Fibroblast of pulmonary artery (primary cell): ENCODE measurements around the gene CLTCL1.

Experiments used
- DNase-seq: peaks from one replicate; pipeline ENCODE4 v3.0.0-alpha.2; 2010; ENCODE audit warnings: low read depth
- H3K4me3 ChIP-seq: replicated peaks from 2 replicates; pipeline ENCODE4 v1.5.1; 2011; ENCODE audit warnings: low read depth, mild to moderate bottlenecking, control low read depth, low read length, moderate library complexity
- TF ChIP-seq, protein P1 (sequence below): IDR thresholded peaks from 2 replicates; pipeline ENCODE4 v1.5.1; 2011; ENCODE audit warnings: mild to moderate bottlenecking, control low read depth, low read length, inconsistent platforms; ENCODE audit errors: missing control alignments

Gene CLTCL1

DNA sequence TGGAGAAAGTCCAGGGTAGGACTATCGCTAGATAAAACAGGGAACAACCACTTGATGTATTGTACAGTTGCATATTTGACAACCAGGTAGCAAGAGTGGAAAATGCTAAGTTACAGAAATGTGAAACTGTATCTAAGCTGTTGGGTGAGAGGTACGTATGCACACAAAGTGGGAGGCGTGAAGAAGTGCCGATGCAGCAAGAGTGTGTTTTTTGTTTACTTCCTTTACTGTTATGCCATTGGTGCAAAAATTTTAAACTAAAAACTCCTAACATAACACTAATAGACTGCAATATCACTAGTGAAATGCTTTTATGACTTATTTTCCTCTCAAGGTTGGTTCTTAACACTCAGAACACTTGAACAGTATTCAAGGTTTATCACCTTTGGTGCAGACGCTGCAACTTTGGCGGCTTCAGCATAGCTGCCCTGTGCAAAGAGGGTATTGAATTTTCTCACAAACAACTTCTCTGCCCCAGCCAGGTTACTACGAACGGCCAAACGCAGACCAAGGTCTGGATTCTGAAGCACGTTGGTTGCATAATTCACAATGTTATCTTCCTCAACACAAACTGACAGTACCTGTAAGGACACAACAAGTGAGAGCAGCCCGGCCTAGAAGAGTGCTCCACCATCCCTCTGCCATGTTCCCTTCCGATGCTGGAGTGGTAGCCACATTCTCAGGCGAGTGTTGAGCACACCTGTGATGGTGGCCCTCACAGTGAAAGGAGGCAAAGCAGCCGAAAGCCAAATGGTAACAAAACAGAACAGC, 57.2 kb downstream of the CLTCL1 start:
- DNase-seq, result no peak
- TF ChIP-seq, protein P1, sequence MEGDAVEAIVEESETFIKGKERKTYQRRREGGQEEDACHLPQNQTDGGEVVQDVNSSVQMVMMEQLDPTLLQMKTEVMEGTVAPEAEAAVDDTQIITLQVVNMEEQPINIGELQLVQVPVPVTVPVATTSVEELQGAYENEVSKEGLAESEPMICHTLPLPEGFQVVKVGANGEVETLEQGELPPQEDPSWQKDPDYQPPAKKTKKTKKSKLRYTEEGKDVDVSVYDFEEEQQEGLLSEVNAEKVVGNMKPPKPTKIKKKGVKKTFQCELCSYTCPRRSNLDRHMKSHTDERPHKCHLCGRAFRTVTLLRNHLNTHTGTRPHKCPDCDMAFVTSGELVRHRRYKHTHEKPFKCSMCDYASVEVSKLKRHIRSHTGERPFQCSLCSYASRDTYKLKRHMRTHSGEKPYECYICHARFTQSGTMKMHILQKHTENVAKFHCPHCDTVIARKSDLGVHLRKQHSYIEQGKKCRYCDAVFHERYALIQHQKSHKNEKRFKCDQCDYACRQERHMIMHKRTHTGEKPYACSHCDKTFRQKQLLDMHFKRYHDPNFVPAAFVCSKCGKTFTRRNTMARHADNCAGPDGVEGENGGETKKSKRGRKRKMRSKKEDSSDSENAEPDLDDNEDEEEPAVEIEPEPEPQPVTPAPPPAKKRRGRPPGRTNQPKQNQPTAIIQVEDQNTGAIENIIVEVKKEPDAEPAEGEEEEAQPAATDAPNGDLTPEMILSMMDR, result no peak
- no peak overlapping the region for H3K4me3 ChIP-seq

DNA sequence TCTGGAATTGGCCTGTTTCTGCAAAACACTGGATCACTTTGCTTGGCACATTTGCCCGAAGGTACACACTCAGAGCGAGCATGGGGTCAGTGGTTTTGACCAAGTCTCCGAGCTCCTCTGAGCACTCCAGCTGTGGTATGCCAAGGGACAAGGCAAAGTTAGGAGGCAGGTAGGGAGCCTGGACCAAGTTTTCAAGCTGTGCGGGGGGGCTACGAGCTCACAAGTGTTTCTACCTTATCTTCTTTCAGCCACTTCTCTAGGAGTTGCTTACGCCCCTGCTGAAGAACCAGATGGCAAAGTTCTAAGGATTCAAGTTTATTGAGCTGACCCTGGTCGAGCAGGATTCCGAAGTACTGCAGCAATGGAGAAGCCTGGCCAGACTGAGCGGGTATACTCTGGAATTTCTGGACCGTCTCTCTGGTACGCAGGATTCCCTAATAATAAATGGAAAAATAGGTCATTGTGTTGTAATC, 58.3 kb downstream of the CLTCL1 start:
- no peak for DNase-seq
- TF ChIP-seq, protein P1, result no peak
- H3K4me3 ChIP-seq, result no peak overlapping the region

DNA sequence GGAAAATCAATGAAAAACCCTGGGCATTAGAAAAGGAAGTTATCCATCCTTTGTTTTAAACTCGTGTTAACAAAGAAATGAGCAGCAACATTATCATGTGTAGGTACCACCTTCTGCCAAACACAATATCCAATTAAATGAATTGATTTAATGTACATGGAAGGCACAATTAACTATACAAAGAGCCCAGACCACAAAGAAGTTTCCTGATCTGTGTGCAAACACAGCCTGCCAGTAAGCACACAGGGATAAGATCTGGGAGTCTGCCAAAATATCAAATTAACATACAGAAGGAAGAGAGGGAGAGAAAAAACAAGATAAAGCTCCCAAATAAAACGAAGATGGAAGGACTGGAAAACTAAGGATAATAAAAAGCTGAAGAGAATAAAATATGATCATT, 58.9 kb downstream of the CLTCL1 start:
- TF ChIP-seq, protein P1, result no peak
- DNase-seq, result peak; percentile 13
- H3K4me3 ChIP-seq, result no peak overlapping the region

DNA sequence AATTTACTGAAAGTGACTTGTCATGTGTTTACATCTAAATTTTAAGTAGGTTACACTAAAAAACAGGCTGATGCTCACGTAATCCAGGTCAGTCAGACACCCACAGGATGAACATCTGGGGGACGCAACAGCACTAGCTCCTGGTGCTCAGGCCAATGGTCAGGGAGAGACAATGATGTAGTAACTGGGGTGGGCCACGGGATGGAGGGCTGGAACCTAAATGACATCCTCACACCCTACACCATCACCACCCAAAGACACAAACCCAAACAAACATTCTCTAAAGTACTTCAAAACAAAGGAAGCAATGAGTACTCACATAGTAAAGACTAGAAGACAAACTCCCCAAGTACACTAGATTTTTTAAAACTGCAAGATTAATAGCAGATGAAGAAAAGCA, 59.5 kb downstream of the CLTCL1 start:
- DNase-seq, result no peak
- TF ChIP-seq, protein P1, result no peak
- no peak overlapping the region for H3K4me3 ChIP-seq

DNA sequence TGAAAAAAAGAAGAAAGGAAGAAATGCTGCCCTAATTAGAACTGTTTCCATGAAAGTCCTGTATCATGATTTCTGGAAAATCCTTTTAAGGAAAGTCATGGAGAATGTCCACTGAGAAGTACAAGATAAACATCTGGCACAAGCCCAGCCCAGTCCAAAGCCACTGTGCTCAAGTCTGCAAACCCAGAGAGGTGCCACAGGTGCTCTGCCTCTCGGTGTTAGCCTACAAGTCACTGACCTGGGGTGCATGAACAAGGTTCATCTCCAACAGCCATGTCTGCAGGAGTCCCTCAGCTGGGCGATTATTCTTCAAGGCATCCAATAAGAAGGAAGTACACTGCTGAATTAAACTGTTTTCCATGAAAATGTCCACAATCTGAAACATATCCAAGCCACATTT, 61.9 kb downstream of the CLTCL1 start:
- TF ChIP-seq, protein P1, result no peak
- no peak for DNase-seq
- no peak overlapping the region for H3K4me3 ChIP-seq

DNA sequence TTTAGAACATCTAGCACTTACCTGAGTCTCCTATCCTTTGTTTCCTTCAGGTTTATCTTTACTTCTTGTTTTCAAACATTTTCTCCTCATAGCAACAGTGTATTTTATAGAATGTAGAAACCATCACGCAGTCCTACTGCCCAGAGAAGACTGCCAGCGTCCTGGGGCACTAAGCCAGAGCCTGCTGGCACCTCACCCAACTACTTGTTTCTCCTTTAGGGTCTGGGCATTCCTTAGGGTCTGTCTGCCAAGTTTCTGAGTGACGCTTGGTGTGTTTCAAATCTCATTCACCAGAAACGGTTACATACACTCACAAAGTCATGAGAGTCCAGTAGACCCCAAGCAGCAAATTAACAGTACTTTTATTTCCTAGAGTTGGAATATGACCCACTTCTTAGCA, 63.3 kb downstream of the CLTCL1 start:
- no peak for DNase-seq
- TF ChIP-seq, protein P1, result no peak
- no peak overlapping the region for H3K4me3 ChIP-seq

DNA sequence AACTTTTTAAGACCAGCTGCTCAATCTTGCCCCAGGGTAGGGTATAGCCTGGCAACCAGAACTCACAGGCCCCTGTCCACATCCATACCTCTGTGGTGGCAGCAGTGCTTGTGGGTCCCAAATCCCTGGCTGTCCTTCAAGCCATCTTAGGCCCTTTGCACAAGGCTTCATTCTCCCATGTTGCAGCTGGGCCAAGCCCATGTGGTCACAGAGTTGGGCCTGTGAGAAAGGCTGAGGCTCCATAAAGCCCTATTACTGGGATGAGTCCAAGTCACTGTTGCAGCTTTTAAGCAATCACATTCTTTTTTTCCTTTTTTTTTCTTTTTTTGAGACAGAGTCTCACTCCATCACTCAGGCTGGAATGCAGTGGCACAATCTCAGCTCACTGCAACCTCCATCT, 65.1 kb downstream of the CLTCL1 start:
- no peak for DNase-seq
- H3K4me3 ChIP-seq, result no peak overlapping the region
- TF ChIP-seq, protein P1, result no peak
